ENCODE measurements around the gene CIAO1.
"Not testable (repeated sequence)": the region's sequence is repeated elsewhere in the genome, so short reads cannot be mapped to it uniquely, and the experiment has no call there.

CIAO1 gene

GRCh38 chr2:96265840-96266679 lies at the start of gene CIAO1, which contains the start of gene TMEM127:
Gene CIAO1, plus strand, starts transcription at chr2:96266225. Its CDS starts 126 bp downstream, at chr2:96266351.
Gene TMEM127, minus strand, starts transcription at chr2:96265997. Its CDS starts 616 bp downstream, at chr2:96265381.
- peak; percentile 93 to 94 (median 94) for DNase-seq (ENCODE audit: low read depth in 3 of 3, low spot score in 1 of 3)

GRCh38 chr2:96218508-96219131 lies 47.4 kb upstream of the CIAO1 start:
- no peak for DNase-seq (ENCODE audit: low read depth in 3 of 3, low spot score in 1 of 3)

- not testable (repeated sequence) for DNase-seq (ENCODE audit: low read depth in 3 of 3, low spot score in 1 of 3)
Measured at GRCh38 chr2:96219959-96220358, 46.1 kb upstream of the CIAO1 start.

GRCh38 chr2:96221106-96221505 lies 44.9 kb upstream of the CIAO1 start:
- DNase-seq (ENCODE audit: low read depth in 3 of 3, low spot score in 1 of 3): not testable (repeated sequence)

GRCh38 chr2:96225016-96225533 lies 41.0 kb upstream of the CIAO1 start:
- DNase-seq (ENCODE audit: low read depth in 3 of 3, low spot score in 1 of 3): no peak

- DNase-seq (ENCODE audit: low read depth in 3 of 3, low spot score in 1 of 3): no peak
Measured at GRCh38 chr2:96231316-96231715, 34.7 kb upstream of the CIAO1 start.

GRCh38 chr2:96233436-96233835 lies 32.6 kb upstream of the CIAO1 start:
- DNase-seq (ENCODE audit: low read depth in 3 of 3, low spot score in 1 of 3): no peak

- DNase-seq (ENCODE audit: low read depth in 3 of 3, low spot score in 1 of 3): no peak
Measured at GRCh38 chr2:96233880-96234316, 32.1 kb upstream of the CIAO1 start.

GRCh38 chr2:96236882-96237281 lies 29.1 kb upstream of the CIAO1 start:
- no peak for DNase-seq (ENCODE audit: low read depth in 3 of 3, low spot score in 1 of 3)

GRCh38 chr2:96238266-96238665 lies 27.8 kb upstream of the CIAO1 start:
- no peak for DNase-seq (ENCODE audit: low read depth in 3 of 3, low spot score in 1 of 3)

GRCh38 chr2:96239091-96239490 lies 26.9 kb upstream of the CIAO1 start:
- DNase-seq (ENCODE audit: low read depth in 3 of 3, low spot score in 1 of 3): no peak

- DNase-seq (ENCODE audit: low read depth in 3 of 3, low spot score in 1 of 3): no peak
Measured at GRCh38 chr2:96239745-96240264, 26.2 kb upstream of the CIAO1 start.

- no peak for DNase-seq (ENCODE audit: low read depth in 3 of 3, low spot score in 1 of 3)
Measured at GRCh38 chr2:96240341-96241038, 25.5 kb upstream of the CIAO1 start.

- no peak for DNase-seq (ENCODE audit: low read depth in 3 of 3, low spot score in 1 of 3)
Measured at GRCh38 chr2:96241227-96241626, 24.8 kb upstream of the CIAO1 start.

GRCh38 chr2:96241900-96242611 lies 24.0 kb upstream of the CIAO1 start:
- no peak for DNase-seq (ENCODE audit: low read depth in 3 of 3, low spot score in 1 of 3)

- no peak for DNase-seq (ENCODE audit: low read depth in 3 of 3, low spot score in 1 of 3)
Measured at GRCh38 chr2:96243843-96244242, 22.2 kb upstream of the CIAO1 start.

- DNase-seq (ENCODE audit: low read depth in 3 of 3, low spot score in 1 of 3): no peak
Measured at GRCh38 chr2:96245609-96246390, 20.2 kb upstream of the CIAO1 start.

GRCh38 chr2:96247009-96247408 lies 19.0 kb upstream of the CIAO1 start:
- DNase-seq (ENCODE audit: low read depth in 3 of 3, low spot score in 1 of 3): no peak

- no peak for DNase-seq (ENCODE audit: low read depth in 3 of 3, low spot score in 1 of 3)
Measured at GRCh38 chr2:96247896-96248295, 18.1 kb upstream of the CIAO1 start.

GRCh38 chr2:96248624-96249023 lies 17.4 kb upstream of the CIAO1 start:
- no peak for DNase-seq (ENCODE audit: low read depth in 3 of 3, low spot score in 1 of 3)

Measured in stimulated activated CD4-positive, alpha-beta T cell treated with anti-CD3 and anti-CD28 coated beads, TNF-alpha, amount 100 ng/mL, for 1 hour (primary cell).